Loucy (cell line): ENCODE data around the gene KCNMB2.

Experiments used
- H2AFZ ChIP-seq: fragments of 200-600 bp; sonication (generic); 2 replicates; pipeline ENCODE4 v1.6.0; 2016; ENCODE audit warnings: antibody characterized with exemption, mild to moderate bottlenecking, low read length, moderate library complexity
- H3F3A ChIP-seq: fragments of 200-600 bp; 2 replicates; pipeline ENCODE4 v1.6.0; 2016; ENCODE audit warnings: antibody characterized with exemption, low read depth, mild to moderate bottlenecking
- H3K27me3 ChIP-seq: fragments of 200-600 bp; sonication (generic); 2 replicates; pipeline ENCODE4 v1.6.1; 2014; ENCODE audit warnings: low read length, mild to moderate bottlenecking; ENCODE audit not compliant: insufficient read depth, poor library complexity, severe bottlenecking
- H3K36me3 ChIP-seq: fragments of 200-600 bp; sonication (generic); 2 replicates; pipeline ENCODE4 v1.6.1; 2016; ENCODE audit warnings: low read length; ENCODE audit not compliant: insufficient read depth
- H3K4me1 ChIP-seq: fragments of 200-600 bp; sonication (generic); 2 replicates; pipeline ENCODE4 v1.5.1; 2014; ENCODE audit warnings: low read length, mild to moderate bottlenecking; ENCODE audit not compliant: insufficient read depth, poor library complexity, severe bottlenecking
- H3K4me2 ChIP-seq: fragments of 200-600 bp; sonication (generic); 2 replicates; pipeline ENCODE4 v1.6.0; 2014; ENCODE audit warnings: antibody characterized with exemption, low read length, low read depth, mild to moderate bottlenecking; ENCODE audit not compliant: poor library complexity, severe bottlenecking
- H3K4me3 ChIP-seq: fragments of 200-600 bp; sonication (generic); 2 replicates; pipeline ENCODE4 v1.5.1; 2014; ENCODE audit warnings: low read length, mild to moderate bottlenecking, mixed read lengths; ENCODE audit not compliant: poor library complexity, severe bottlenecking
- H3K79me2 ChIP-seq: fragments of 200-600 bp; sonication (generic); 2 replicates; pipeline ENCODE4 v1.6.1; 2014; ENCODE audit warnings: low read length; ENCODE audit not compliant: insufficient read depth
- H3K9ac ChIP-seq: fragments of 200-600 bp; sonication (generic); 2 replicates; pipeline ENCODE4 v1.6.0; 2014; ENCODE audit warnings: mild to moderate bottlenecking, low read depth, low read length, moderate library complexity; ENCODE audit not compliant: poor library complexity, severe bottlenecking
- H3K9me2 ChIP-seq: fragments of 200-600 bp; sonication (generic); replicated peaks from 2 replicates; pipeline ENCODE4 v1.6.1; 2016; ENCODE audit warnings: low read depth, low read length, mixed read lengths
- H3K9me3 ChIP-seq: fragments of 200-600 bp; sonication (generic); 2 replicates; pipeline ENCODE4 v1.6.1; 2014; ENCODE audit warnings: mild to moderate bottlenecking, antibody characterized with exemption, low read length, low read depth; ENCODE audit not compliant: insufficient read depth
- H4K20me1 ChIP-seq: fragments of 200-600 bp; sonication (generic); 2 replicates; pipeline ENCODE4 v1.6.0; 2014; ENCODE audit warnings: antibody characterized with exemption, low read length, mild to moderate bottlenecking; ENCODE audit not compliant: insufficient read depth, poor library complexity, severe bottlenecking
- CTCF ChIP-seq: fragments of 200-600 bp; sonication (generic); conservative IDR thresholded peaks from 2 replicates; pipeline ENCODE4 v1.5.1; 2014; ENCODE audit warnings: mild to moderate bottlenecking, antibody characterized with exemption, low read length
- EZH2phosphoT487 ChIP-seq: fragments of 200-600 bp; IDR thresholded peaks from 2 replicates; pipeline ENCODE4 v1.6.1; 2018; ENCODE audit warnings: antibody characterized with exemption, mild to moderate bottlenecking, moderate library complexity, borderline replicate concordance

Gene KCNMB2

GRCh38 chr3:178808748-178809147 lies 272.5 kb downstream of the KCNMB2 start:
- Histone ChIP-seq H2AFZ (no peak overlapping the region), H4K20me1 (no peaks in the 10 kb centered on the region), H3K36me3 (no peaks in the 10 kb centered on the region), H3K4me1 (no peaks in the 10 kb centered on the region), H3K9ac (no peak overlapping the region), H3K27me3 (no peaks in the 10 kb centered on the region), H3K79me2 (no peaks in the 10 kb centered on the region), H3K4me2 (no peak overlapping the region), H3F3A (no peaks in the 10 kb centered on the region), H3K4me3 (no peak overlapping the region), H3K9me3 (no peaks in the 10 kb centered on the region), H3K9me2 (no peaks in the 10 kb centered on the region)
- TF ChIP-seq EZH2phosphoT487: no peak
- no peak for TF ChIP-seq CTCF

GRCh38 chr3:178810181-178810580 lies 273.9 kb downstream of the KCNMB2 start:
- H3K9me2 ChIP-seq: no peaks in the 10 kb centered on the region
- H3K79me2 ChIP-seq: no peaks in the 10 kb centered on the region
- no peaks in the 10 kb centered on the region for H3K36me3 ChIP-seq
- no peaks in the 10 kb centered on the region for H3F3A ChIP-seq
- TF ChIP-seq EZH2phosphoT487 (no peak), CTCF (no peak)
- no peaks in the 10 kb centered on the region for H3K4me1 ChIP-seq
- no peak overlapping the region for H3K4me3 ChIP-seq
- no peak overlapping the region for H3K9ac ChIP-seq
- no peaks in the 10 kb centered on the region for H3K27me3 ChIP-seq
- no peaks in the 10 kb centered on the region for H3K9me3 ChIP-seq
- H4K20me1 ChIP-seq: no peaks in the 10 kb centered on the region
- H3K4me2 ChIP-seq: no peak overlapping the region
- no peak overlapping the region for H2AFZ ChIP-seq

- Histone ChIP-seq H3K9me3 (no peaks in the 10 kb centered on the region), H3K4me3 (no peak overlapping the region), H3F3A (no peaks in the 10 kb centered on the region), H3K27me3 (no peaks in the 10 kb centered on the region), H3K9ac (no peak overlapping the region), H4K20me1 (no peaks in the 10 kb centered on the region), H3K9me2 (no peaks in the 10 kb centered on the region), H3K4me1 (no peaks in the 10 kb centered on the region), H3K4me2 (no peak overlapping the region), H3K79me2 (no peaks in the 10 kb centered on the region), H2AFZ (no peak overlapping the region), H3K36me3 (no peaks in the 10 kb centered on the region)
- TF ChIP-seq CTCF: no peak
- TF ChIP-seq EZH2phosphoT487: no peak
These were observed 286.5 kb downstream of the KCNMB2 start for GRCh38 chr3:178822722-178823121.
